ENCODE results near the gene PRPSAP2.

GRCh38 chr17:18971801-18972200 lies 113.9 kb downstream of the PRPSAP2 start:
- no peak for TF ChIP-seq POLR2AphosphoS5 (IDR thresholded peaks at IDR 0.05)
- no peak for TF ChIP-seq POLR2A (IDR thresholded peaks at IDR 0.05)
- TF ChIP-seq, protein P1, sequence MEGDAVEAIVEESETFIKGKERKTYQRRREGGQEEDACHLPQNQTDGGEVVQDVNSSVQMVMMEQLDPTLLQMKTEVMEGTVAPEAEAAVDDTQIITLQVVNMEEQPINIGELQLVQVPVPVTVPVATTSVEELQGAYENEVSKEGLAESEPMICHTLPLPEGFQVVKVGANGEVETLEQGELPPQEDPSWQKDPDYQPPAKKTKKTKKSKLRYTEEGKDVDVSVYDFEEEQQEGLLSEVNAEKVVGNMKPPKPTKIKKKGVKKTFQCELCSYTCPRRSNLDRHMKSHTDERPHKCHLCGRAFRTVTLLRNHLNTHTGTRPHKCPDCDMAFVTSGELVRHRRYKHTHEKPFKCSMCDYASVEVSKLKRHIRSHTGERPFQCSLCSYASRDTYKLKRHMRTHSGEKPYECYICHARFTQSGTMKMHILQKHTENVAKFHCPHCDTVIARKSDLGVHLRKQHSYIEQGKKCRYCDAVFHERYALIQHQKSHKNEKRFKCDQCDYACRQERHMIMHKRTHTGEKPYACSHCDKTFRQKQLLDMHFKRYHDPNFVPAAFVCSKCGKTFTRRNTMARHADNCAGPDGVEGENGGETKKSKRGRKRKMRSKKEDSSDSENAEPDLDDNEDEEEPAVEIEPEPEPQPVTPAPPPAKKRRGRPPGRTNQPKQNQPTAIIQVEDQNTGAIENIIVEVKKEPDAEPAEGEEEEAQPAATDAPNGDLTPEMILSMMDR (IDR thresholded peaks at IDR 0.05) = no peak

Measured in upper lobe of left lung (tissue), 4 donors.